Ovary (tissue), 3 donors: Measurements from ENCODE around the gene FGF2.

ENCODE experiments used
- POLR2A ChIP-seq: fragments of 450-650 bp; IDR thresholded peaks from one replicate; pipeline ENCODE4 v1.6.1; 2017; ENCODE audit warnings: antibody characterized with exemption, mild to moderate bottlenecking, moderate library complexity
- TF ChIP-seq, protein P1 (sequence below), 3 donors: fragments of 450-650 bp in 2 of 3; fragments of 200-600 bp in 1 of 3; IDR thresholded peaks; one replicate each; pipeline versions ENCODE4 v1.5.1 to v1.8.0; 2016 to 2022; ENCODE audit warnings: antibody characterized with exemption in 3 of 3, mild to moderate bottlenecking in 1 of 3
- donor health status: DM: no; HTN: no; CAD: no.

DNA sequence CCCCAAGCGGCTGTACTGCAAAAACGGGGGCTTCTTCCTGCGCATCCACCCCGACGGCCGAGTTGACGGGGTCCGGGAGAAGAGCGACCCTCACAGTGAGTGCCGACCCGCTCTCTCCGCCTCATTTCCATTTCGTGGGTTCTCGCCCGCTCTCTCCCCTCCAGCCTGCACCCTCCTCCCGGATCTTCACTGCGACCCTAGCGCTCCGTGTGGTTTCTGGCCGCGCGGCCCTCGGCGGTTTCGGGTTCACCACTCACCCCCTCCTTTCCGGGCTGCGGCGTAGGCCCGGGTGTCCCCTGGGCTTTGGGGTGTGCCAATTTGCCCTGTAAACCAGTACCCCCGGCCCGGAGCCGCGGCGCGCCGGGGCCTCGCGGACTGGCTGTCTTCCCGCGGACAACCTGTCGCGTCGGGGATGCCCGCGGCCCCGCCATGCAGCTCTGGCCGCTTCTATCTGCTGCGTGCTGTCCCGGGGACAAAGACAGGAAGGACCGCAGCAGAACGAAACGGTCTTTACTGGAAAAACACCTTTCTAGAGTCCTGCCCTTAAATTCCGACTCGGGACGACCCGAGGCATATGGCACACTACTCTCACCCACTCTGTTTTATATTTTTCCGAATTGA is 737 bp downstream of the FGF2 start:
- TF ChIP-seq, protein P1, sequence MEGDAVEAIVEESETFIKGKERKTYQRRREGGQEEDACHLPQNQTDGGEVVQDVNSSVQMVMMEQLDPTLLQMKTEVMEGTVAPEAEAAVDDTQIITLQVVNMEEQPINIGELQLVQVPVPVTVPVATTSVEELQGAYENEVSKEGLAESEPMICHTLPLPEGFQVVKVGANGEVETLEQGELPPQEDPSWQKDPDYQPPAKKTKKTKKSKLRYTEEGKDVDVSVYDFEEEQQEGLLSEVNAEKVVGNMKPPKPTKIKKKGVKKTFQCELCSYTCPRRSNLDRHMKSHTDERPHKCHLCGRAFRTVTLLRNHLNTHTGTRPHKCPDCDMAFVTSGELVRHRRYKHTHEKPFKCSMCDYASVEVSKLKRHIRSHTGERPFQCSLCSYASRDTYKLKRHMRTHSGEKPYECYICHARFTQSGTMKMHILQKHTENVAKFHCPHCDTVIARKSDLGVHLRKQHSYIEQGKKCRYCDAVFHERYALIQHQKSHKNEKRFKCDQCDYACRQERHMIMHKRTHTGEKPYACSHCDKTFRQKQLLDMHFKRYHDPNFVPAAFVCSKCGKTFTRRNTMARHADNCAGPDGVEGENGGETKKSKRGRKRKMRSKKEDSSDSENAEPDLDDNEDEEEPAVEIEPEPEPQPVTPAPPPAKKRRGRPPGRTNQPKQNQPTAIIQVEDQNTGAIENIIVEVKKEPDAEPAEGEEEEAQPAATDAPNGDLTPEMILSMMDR (IDR thresholded peaks at IDR 0.05) = peak in 1 of 3 donors; percentile 58
- no peak for TF ChIP-seq POLR2A
